ENCODE measurements around the gene PRC1. TPM values are rescaled to one million over a fixed set of nuclear protein-coding genes. Genes with fewer than 3 reads are reported as not detected.

The PRC1 gene
- total RNA-seq, 1 donor from 2014 or later, result 284 TPM

GRCh38 chr15:90933301-90933700, 61.0 kb downstream of the PRC1 start:
- TF ChIP-seq EZH2 (IDR thresholded peaks at IDR 0.05) (no peak), EZH2phosphoT487 (IDR thresholded peaks at IDR 0.05) (no peak), CTCF (IDR thresholded peaks at IDR 0.05) (no peak)
- Mint-ChIP-seq H3K4me1 (peaks cover 27% of the 10 kb centered on the region), H3K36me3 (peaks cover 8% of the 10 kb centered on the region), H3K27me3 (ENCODE audit: insufficient read depth, low read depth) (peaks cover 8% of the 10 kb centered on the region), H3K9me3 (no peaks in the 10 kb centered on the region), H3K4me3 (peak overlapping the region; percentile 93), H3K27ac (no peak overlapping the region)
- H3K36me3 ChIP-seq, result no peaks in the 10 kb centered on the region
- H3F3A ChIP-seq (ENCODE audit: low read depth), result peaks cover 16% of the 10 kb centered on the region
- no peak for DNase-seq (ENCODE audit: low spot score)
- no peak overlapping the region for H3K27ac ChIP-seq
- peaks cover 15% of the 10 kb centered on the region for H3K27me3 ChIP-seq
- peaks cover 12% of the 10 kb centered on the region for H3K4me1 ChIP-seq
- no peak overlapping the region for H2AFZ ChIP-seq (replicated peaks)
- no peak overlapping the region for H3K9ac ChIP-seq
- peaks cover 10% of the 10 kb centered on the region for H4K20me1 ChIP-seq (ENCODE audit: low read depth)
- no peak overlapping the region for H3K4me3 ChIP-seq
- peaks cover 16% of the 10 kb centered on the region for H3K79me2 ChIP-seq (ENCODE audit: low read depth)
- H3K9me3 ChIP-seq (ENCODE audit: low read depth), result no peaks in the 10 kb centered on the region
- H3K4me2 ChIP-seq, result no peak overlapping the region

GRCh38 chr15:90932660-90932991, 61.7 kb downstream of the PRC1 start:
- H3K4me1 ChIP-seq, result peaks cover 12% of the 10 kb centered on the region
- H3K27ac Mint-ChIP-seq, result peak overlapping the region; percentile 66
- no peak overlapping the region for H3K9ac ChIP-seq
- H4K20me1 ChIP-seq (ENCODE audit: low read depth), result peaks cover 10% of the 10 kb centered on the region
- peaks cover 16% of the 10 kb centered on the region for H3F3A ChIP-seq (ENCODE audit: low read depth)
- TF ChIP-seq EZH2phosphoT487 (IDR thresholded peaks at IDR 0.05) (no peak), CTCF (IDR thresholded peaks at IDR 0.05) (no peak), EZH2 (IDR thresholded peaks at IDR 0.05) (no peak)
- H3K4me3 ChIP-seq, result peak overlapping the region; percentile 85
- peak overlapping the region; percentile 88 for H3K4me2 ChIP-seq
- H3K4me1 Mint-ChIP-seq, result peaks cover 27% of the 10 kb centered on the region
- no peak overlapping the region for H2AFZ ChIP-seq (replicated peaks)
- peak overlapping the region; percentile 93 for H3K4me3 Mint-ChIP-seq
- H3K27me3 Mint-ChIP-seq (ENCODE audit: insufficient read depth, low read depth), result peaks cover 8% of the 10 kb centered on the region
- DNase-seq (ENCODE audit: low spot score), result no peak
- H3K36me3 Mint-ChIP-seq, result peaks cover 6% of the 10 kb centered on the region
- H3K36me3 ChIP-seq, result no peaks in the 10 kb centered on the region
- H3K79me2 ChIP-seq (ENCODE audit: low read depth), result peaks cover 16% of the 10 kb centered on the region
- no peaks in the 10 kb centered on the region for H3K9me3 ChIP-seq (ENCODE audit: low read depth)
- no peak overlapping the region for H3K27ac ChIP-seq
- H3K9me3 Mint-ChIP-seq, result no peaks in the 10 kb centered on the region
- H3K27me3 ChIP-seq, result peaks cover 15% of the 10 kb centered on the region

GRCh38 chr15:90931828-90932659, 62.3 kb downstream of the PRC1 start, which contains the start of gene HDDC3:
Gene HDDC3, minus strand, starts transcription at chr15:90932549. Its CDS starts 9 bp downstream, at chr15:90932540.
- H3K9me3 ChIP-seq (ENCODE audit: low read depth), result no peaks in the 10 kb centered on the region
- Mint-ChIP-seq H3K9me3 (no peaks in the 10 kb centered on the region), H3K4me1 (peaks cover 27% of the 10 kb centered on the region), H3K27me3 (ENCODE audit: insufficient read depth, low read depth) (peaks cover 8% of the 10 kb centered on the region), H3K4me3 (peak within 1 kb of the TSS; percentile 93), H3K36me3 (peaks cover 6% of the 10 kb centered on the region), H3K27ac (peak within 1 kb of the TSS; percentile 66)
- H3K36me3 ChIP-seq, result no peaks in the 10 kb centered on the region
- peaks cover 15% of the 10 kb centered on the region for H3K27me3 ChIP-seq
- H3K4me3 ChIP-seq, result peak within 1 kb of the TSS; percentile 85
- peaks cover 12% of the 10 kb centered on the region for H3K4me1 ChIP-seq
- peak; percentile 95 for DNase-seq (ENCODE audit: low spot score)
- no peak within 1 kb of the TSS for H3K9ac ChIP-seq
- peak within 1 kb of the TSS; percentile 97 for H2AFZ ChIP-seq (replicated peaks)
- no peak within 1 kb of the TSS for H3K27ac ChIP-seq
- H4K20me1 ChIP-seq (ENCODE audit: low read depth), result peaks cover 10% of the 10 kb centered on the region
- H3F3A ChIP-seq (ENCODE audit: low read depth), result peaks cover 16% of the 10 kb centered on the region
- H3K79me2 ChIP-seq (ENCODE audit: low read depth), result peaks cover 15% of the 10 kb centered on the region
- TF ChIP-seq CTCF (IDR thresholded peaks at IDR 0.05) (peak; percentile 92), EZH2 (IDR thresholded peaks at IDR 0.05) (peak; percentile 50), EZH2phosphoT487 (IDR thresholded peaks at IDR 0.05) (no peak)
- H3K4me2 ChIP-seq, result peak within 1 kb of the TSS; percentile 88

Measured in neural progenitor cell (in vitro differentiated cells).